ENCODE data around the gene ARHGEF5.

GRCh38 chr7:144398291-144398690 is 43.1 kb downstream of the ARHGEF5 start:
- TF ChIP-seq CTCF (IDR thresholded peaks at IDR 0.05) (no peak), EZH2 (IDR thresholded peaks at IDR 0.05; ENCODE audit: borderline replicate concordance, insufficient read depth, low read depth, low read length, poor library complexity, severe bottlenecking) (no peak)
